ENCODE results near the gene DR1.
"Not testable (repeated sequence)": the region's sequence is repeated elsewhere in the genome, so short reads cannot be mapped to it uniquely, and the experiment has no call there.

Gene DR1

GRCh38 chr1:93344484-93344883 is 1.2 kb upstream of the DR1 start:
- DNase-seq: no peak

GRCh38 chr1:93344886-93345632 is 648 bp upstream of the DR1 start:
- DNase-seq: no peak

GRCh38 chr1:93346421-93346993 is 800 bp downstream of the DR1 start:
- DNase-seq: peak; percentile 29 to 36

- no peak for DNase-seq
Measured at GRCh38 chr1:93347334-93347899, 1.7 kb downstream of the DR1 start.

GRCh38 chr1:93348104-93348728 is 2.5 kb downstream of the DR1 start:
- DNase-seq: no peak

- no peak for DNase-seq
Measured at GRCh38 chr1:93349231-93350135, 3.8 kb downstream of the DR1 start.

- no peak for DNase-seq
Measured at GRCh38 chr1:93350322-93350721, 4.6 kb downstream of the DR1 start.

- DNase-seq: no peak
Measured at GRCh38 chr1:93350875-93351274, 5.2 kb downstream of the DR1 start.

- not testable (repeated sequence) for DNase-seq
Measured at GRCh38 chr1:93351346-93351745, 5.6 kb downstream of the DR1 start.

GRCh38 chr1:93352376-93352775 is 6.7 kb downstream of the DR1 start:
- DNase-seq: no peak

- no peak for DNase-seq
Measured at GRCh38 chr1:93353286-93353685, 7.6 kb downstream of the DR1 start.

- no peak for DNase-seq
Measured at GRCh38 chr1:93354749-93355148, 9.0 kb downstream of the DR1 start.

- no peak for DNase-seq
Measured at GRCh38 chr1:93357242-93357641, 11.5 kb downstream of the DR1 start.

GRCh38 chr1:93358293-93358692 is 12.6 kb downstream of the DR1 start:
- no peak for DNase-seq

- DNase-seq: no peak
Measured at GRCh38 chr1:93360111-93360510, 14.4 kb downstream of the DR1 start.

- no peak for DNase-seq
Measured at GRCh38 chr1:93362237-93362636, 16.5 kb downstream of the DR1 start.

- no peak for DNase-seq
Measured at GRCh38 chr1:93365813-93366212, 20.1 kb downstream of the DR1 start.

- no peak for DNase-seq
Measured at GRCh38 chr1:93369734-93370133, 24.0 kb downstream of the DR1 start.

GRCh38 chr1:93374334-93375106 is 28.8 kb downstream of the DR1 start:
- no peak for DNase-seq

- DNase-seq: no peak
Measured at GRCh38 chr1:93384656-93385055, 38.9 kb downstream of the DR1 start.

- not testable (repeated sequence) for DNase-seq
Measured at GRCh38 chr1:93386268-93386667, 40.6 kb downstream of the DR1 start.

- no peak for DNase-seq
Measured at GRCh38 chr1:93394514-93394913, 48.8 kb downstream of the DR1 start.
